ENCODE data around the gene TSHZ1. TPM values are rescaled to one million over a fixed set of nuclear protein-coding genes. Genes with fewer than 3 reads are reported as not detected.

The TSHZ1 gene
- total RNA-seq, 4 donors from 2014 or later, result 5.4 to 20.2 (median 13.7) TPM

GRCh38 chr18:75338631-75339030 is 128.0 kb downstream of the TSHZ1 start:
- Histone ChIP-seq H3K9me3 (no peaks in the 10 kb centered on the region), H3K27ac (no peak overlapping the region), H3K36me3 (no peaks in the 10 kb centered on the region), H3K27me3 (no peaks in the 10 kb centered on the region), H3K4me3 (no peak overlapping the region), H3K4me1 (no peaks in the 10 kb centered on the region)
- intact Hi-C loops (cut with DNase I), result no loop called here
- TF ChIP-seq POLR2A (IDR thresholded peaks at IDR 0.05) (no peak), CTCF (IDR thresholded peaks at IDR 0.05) (no peak)
- DNase-seq, result no peak
- 78 to 79% methylated on average over 12 to 13 of the region's 13 CpGs for WGBS, 2 donors

Other genes starting within 250 kb of the TSHZ1 start
- 10 to 100 TPM; 12.2 to 25.2 (median 16.7) TPM for gene PTGR3, start 1.7 kb upstream of the TSHZ1 start, total RNA-seq
- gene SMIM21, start 216.9 kb downstream of the TSHZ1 start, total RNA-seq, result not detected

Data from esophagus squamous epithelium (tissue), 5 donors.